ENCODE measurements around the gene OTOS.

OTOS gene

DNA sequence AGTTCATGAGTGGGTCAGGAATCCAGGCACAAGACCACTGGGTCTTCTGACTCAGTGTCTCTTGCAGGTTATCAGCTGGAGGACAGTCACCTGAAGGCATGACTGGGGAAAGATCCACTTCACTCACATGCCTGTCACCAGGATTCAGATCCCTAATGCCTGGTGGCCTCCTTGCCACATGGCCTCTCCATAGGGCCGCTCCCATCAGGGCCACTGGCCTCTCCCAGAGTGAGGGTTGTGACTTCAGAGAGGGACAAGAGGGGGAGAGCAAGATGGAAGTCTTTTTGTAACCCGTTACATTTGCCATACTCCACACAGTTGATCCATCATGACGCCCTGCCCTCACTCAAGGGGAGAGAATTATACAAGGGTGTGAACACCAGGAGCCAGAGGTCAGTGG lies 13.0 kb upstream of the OTOS start:
- TF ChIP-seq POLR2AphosphoS5 (IDR thresholded peaks at IDR 0.05; ENCODE audit: low read depth, low read length) (no peak), SIN3A (IDR thresholded peaks at IDR 0.05; ENCODE audit: borderline replicate concordance, insufficient read depth, low read length) (no peak), TAF1 (IDR thresholded peaks at IDR 0.05; ENCODE audit: borderline replicate concordance, insufficient read depth, low read length) (no peak), FOXP2 (optimal IDR thresholded peaks at IDR 0.05; ENCODE audit: borderline replicate concordance, extremely low read depth, extremely low read length, insufficient read depth) (no peak)
- TF ChIP-seq, protein P1, sequence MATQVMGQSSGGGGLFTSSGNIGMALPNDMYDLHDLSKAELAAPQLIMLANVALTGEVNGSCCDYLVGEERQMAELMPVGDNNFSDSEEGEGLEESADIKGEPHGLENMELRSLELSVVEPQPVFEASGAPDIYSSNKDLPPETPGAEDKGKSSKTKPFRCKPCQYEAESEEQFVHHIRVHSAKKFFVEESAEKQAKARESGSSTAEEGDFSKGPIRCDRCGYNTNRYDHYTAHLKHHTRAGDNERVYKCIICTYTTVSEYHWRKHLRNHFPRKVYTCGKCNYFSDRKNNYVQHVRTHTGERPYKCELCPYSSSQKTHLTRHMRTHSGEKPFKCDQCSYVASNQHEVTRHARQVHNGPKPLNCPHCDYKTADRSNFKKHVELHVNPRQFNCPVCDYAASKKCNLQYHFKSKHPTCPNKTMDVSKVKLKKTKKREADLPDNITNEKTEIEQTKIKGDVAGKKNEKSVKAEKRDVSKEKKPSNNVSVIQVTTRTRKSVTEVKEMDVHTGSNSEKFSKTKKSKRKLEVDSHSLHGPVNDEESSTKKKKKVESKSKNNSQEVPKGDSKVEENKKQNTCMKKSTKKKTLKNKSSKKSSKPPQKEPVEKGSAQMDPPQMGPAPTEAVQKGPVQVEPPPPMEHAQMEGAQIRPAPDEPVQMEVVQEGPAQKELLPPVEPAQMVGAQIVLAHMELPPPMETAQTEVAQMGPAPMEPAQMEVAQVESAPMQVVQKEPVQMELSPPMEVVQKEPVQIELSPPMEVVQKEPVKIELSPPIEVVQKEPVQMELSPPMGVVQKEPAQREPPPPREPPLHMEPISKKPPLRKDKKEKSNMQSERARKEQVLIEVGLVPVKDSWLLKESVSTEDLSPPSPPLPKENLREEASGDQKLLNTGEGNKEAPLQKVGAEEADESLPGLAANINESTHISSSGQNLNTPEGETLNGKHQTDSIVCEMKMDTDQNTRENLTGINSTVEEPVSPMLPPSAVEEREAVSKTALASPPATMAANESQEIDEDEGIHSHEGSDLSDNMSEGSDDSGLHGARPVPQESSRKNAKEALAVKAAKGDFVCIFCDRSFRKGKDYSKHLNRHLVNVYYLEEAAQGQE (IDR thresholded peaks at IDR 0.05; ENCODE audit: insufficient read depth in 1 of 2, low read depth in 2 of 2, low read length in 2 of 2) = no peak

DNA sequence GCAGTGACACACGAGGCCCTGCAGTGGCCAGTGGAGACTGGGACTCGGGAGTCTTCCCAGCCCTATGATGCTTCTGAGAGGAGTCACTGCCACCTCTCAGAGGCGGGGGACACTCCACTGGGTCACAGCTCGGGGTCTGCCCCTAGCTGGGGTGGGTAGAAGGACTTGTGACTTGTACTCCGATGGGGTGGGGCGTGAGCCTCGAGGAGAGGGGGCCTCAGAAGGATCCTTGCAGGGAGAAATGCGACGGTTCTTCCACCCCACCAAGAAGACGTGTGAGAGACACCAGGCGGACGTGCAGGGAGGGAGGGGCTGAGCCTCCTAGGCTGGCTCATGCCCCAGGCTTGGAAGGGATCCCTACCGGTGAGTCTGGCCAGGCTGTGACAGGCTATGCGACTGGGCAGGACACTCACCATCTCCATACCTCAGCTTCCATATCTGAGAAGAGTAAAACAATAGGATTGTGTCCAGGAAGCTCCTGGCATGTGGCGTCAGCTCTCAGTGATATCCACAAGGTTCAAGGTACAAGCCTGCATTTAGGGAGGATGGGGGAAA lies 11.1 kb upstream of the OTOS start:
- TF ChIP-seq TAF1 (IDR thresholded peaks at IDR 0.05; ENCODE audit: borderline replicate concordance, insufficient read depth, low read length) (no peak), POLR2AphosphoS5 (IDR thresholded peaks at IDR 0.05; ENCODE audit: low read depth, low read length) (no peak), FOXP2 (optimal IDR thresholded peaks at IDR 0.05; ENCODE audit: borderline replicate concordance, extremely low read depth, extremely low read length, insufficient read depth) (no peak), SIN3A (IDR thresholded peaks at IDR 0.05; ENCODE audit: borderline replicate concordance, insufficient read depth, low read length) (no peak)
- TF ChIP-seq, protein P1 (IDR thresholded peaks at IDR 0.05; ENCODE audit: insufficient read depth in 1 of 2, low read depth in 2 of 2, low read length in 2 of 2) = no peak

DNA sequence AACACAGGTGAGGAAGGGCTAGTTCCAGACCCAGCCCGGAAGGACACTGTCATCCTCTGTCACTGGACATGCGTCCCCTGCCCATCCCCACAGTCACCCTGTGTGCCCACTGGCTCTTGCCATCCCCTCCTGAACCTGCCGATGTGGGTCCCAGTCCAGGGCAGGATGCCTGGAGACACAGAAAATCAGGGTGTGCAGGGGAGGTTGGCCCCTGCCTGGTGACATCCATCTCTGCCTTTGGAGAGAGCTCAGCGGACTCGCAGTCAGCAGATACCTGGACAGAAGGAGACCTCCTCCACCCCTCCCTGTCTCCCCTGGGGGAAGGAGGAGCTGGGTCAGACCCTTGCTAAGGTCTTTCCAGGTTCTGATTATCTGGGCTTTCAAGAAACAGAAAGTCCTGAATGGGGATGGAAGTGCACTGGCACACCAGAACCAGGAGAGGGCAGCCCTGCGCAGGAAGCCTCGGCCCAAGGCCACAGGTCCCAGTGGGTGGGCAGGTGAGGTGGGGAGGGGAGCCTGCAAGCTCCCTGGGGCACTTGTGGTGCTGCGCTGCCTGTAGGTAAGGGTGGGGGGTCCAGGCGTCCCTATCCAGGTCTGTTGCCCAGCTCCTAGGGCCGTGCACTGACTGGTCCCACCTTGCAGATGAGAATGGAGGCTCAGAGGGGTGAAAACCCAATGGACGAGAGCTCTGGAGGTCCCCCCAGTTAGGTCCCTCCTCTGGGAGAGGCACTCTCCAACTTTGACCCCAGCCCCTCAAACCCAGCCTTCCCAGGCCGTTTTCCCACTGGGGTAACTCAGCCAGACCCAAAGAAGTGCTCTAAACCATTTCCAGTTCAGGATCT lies 9.7 kb upstream of the OTOS start:
- TF ChIP-seq TAF1 (IDR thresholded peaks at IDR 0.05; ENCODE audit: borderline replicate concordance, insufficient read depth, low read length) (no peak), FOXP2 (optimal IDR thresholded peaks at IDR 0.05; ENCODE audit: borderline replicate concordance, extremely low read depth, extremely low read length, insufficient read depth) (no peak), SIN3A (IDR thresholded peaks at IDR 0.05; ENCODE audit: borderline replicate concordance, insufficient read depth, low read length) (no peak), POLR2AphosphoS5 (IDR thresholded peaks at IDR 0.05; ENCODE audit: low read depth, low read length) (no peak)
- TF ChIP-seq, protein P1 (IDR thresholded peaks at IDR 0.05; ENCODE audit: insufficient read depth in 1 of 2, low read depth in 2 of 2, low read length in 2 of 2) = no peak

DNA sequence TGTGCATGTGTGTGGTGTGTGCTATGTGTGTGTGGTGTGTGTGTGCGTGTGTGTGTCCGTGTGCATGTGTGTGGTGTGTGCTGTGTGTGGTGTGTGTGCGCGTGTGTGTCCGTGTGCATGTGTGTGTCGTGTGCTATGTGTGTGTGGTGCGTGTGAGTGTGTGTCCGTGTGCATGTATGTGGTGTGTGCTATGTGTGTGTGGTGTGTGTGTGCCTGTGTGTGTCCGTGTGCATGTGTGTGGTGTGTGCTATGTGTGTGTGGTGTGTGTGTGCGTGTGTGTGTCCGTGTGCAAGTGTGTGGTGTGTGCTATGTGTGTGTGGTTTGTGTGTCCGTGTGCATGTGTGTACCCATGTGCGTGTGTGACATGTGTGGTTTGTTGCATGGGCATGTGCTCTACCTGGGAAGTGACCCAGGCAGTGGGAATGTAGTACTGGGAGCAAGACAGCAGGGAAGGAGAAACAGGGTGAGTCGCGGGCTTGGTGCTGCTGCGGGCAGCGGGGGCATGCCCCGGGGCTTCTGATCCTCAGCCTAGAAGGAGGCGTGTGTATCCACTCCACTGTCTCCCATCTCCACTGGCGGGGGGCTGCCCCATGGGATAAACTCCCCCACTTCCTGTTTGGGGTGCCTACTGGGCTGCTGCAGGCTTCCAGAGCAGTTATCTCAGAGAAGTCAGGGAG lies 7.6 kb upstream of the OTOS start:
- TF ChIP-seq TAF1 (IDR thresholded peaks at IDR 0.05; ENCODE audit: borderline replicate concordance, insufficient read depth, low read length) (no peak), POLR2AphosphoS5 (IDR thresholded peaks at IDR 0.05; ENCODE audit: low read depth, low read length) (no peak), FOXP2 (optimal IDR thresholded peaks at IDR 0.05; ENCODE audit: borderline replicate concordance, extremely low read depth, extremely low read length, insufficient read depth) (no peak), SIN3A (IDR thresholded peaks at IDR 0.05; ENCODE audit: borderline replicate concordance, insufficient read depth, low read length) (no peak)
- TF ChIP-seq, protein P1 (IDR thresholded peaks at IDR 0.05; ENCODE audit: insufficient read depth in 1 of 2, low read depth in 2 of 2, low read length in 2 of 2) = no peak
